ENCODE data around the gene ALDH1A2.
"Not testable (repeated sequence)": the region's sequence is repeated elsewhere in the genome, so short reads cannot be mapped to it uniquely, and the experiment has no call there.

The ALDH1A2 gene

GRCh38 chr15:58066042-58066867, 744 bp upstream of the ALDH1A2 start:
- no peak for DNase-seq

DNA sequence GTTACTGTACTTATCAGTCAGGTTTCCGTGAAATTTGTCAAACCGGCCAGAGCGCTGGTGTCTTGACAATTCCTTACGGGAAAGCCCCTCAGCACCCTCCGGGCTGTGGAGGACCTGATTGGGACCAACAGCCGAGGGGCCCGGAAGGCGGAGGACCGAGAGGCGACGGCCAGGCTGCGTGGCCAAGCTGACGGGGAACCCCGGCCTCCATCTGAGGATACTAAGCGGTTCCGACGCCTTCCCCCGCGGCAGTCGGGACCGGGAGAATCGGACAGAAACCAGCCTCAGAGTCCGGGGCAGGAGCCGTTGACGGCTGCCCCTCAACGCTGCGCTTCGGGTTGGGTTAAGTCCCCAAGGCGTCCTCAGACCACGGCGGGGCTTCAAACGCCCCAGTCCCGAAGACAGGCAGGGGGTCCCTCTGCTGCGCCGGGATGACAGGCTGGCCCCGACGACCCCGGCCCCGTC, 499 bp downstream of the ALDH1A2 start:
- DNase-seq = no peak

DNA sequence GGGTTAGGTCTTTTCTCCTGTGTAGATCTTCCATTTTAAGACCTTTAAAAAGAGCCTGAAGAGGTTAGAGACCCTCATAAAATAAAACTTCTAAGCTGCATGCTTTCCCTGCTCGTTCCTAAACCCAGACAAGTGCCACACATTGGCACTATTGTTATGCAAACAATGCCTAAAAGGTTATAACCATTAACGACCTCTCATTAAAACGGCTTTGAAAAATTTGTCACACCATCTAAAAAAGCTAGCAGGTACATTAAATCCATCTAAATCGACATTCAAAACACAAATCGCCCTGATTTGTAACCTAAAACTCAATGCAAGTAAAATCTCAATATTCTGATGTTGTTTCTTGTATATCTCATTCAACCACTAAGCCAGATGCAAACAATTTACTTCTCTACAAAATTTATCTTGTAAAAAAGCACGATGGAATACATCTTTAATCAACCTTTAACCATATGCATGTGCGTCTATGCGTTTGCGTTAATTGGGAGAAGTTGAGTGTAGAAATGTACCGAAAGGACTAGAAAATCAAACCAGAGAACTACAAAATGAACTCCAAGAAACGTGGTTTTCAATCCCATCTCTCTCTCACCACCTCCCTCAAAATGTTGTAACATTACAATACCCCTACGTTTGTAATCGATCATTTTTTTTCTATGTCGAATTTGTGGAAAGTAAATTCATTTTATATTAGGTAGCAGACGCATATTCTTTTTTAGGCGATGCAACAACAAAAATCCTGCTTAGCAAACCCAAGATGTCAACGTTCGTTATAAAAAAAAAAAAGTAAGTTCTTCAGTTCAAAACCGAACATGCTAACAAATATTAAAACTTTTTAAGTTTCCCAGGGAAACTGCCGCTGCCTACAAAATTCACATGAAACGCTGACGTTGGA, 1.2 kb downstream of the ALDH1A2 start:
- DNase-seq = no peak

DNA sequence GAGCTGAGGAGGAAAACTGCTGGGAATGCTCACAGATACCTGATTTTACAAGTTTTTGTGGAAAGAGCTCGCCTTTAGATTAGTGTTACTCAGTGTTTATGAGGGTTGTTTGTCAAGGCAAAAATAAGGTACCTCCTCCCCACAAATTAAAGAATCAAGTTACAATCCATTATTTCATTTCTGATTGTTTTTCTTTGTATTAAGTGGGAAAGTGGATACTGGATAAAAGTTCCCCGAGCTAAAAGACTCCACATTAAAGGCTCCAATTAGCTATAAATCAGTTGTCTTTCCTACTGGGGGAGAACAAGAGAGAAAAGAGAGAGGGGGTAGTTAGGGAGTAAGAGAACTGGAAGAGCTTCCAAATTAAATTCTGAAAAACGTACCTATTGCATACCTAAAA, 1.9 kb downstream of the ALDH1A2 start:
- DNase-seq = no peak

- no peak for DNase-seq
Measured at GRCh38 chr15:58062983-58063382, 2.5 kb downstream of the ALDH1A2 start.

DNA sequence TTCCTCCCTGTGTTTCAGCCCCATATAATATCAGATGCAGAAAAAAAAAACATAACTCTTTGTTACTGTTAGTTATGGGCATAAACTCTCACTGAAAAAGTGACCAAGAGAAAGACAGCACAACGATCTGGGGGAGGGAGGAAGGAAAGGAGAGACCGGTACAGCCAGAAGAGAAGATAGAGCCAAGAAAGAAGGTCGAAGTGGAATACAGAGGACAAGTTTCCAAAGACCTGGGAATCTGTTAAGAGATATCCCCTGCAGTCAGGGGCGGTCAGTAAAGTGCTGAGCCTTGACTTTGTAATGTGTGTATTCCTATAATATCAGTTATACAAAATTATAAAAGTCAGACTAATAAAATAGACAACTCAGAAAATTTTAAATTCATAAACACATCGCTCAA, 3.3 kb downstream of the ALDH1A2 start:
- no peak for DNase-seq

- no peak for DNase-seq
Measured at GRCh38 chr15:58060575-58060974, 4.9 kb downstream of the ALDH1A2 start.

- DNase-seq = no peak
Measured at GRCh38 chr15:58058729-58059128, 6.8 kb downstream of the ALDH1A2 start.

GRCh38 chr15:58058073-58058472, 7.4 kb downstream of the ALDH1A2 start:
- no peak for DNase-seq

DNA sequence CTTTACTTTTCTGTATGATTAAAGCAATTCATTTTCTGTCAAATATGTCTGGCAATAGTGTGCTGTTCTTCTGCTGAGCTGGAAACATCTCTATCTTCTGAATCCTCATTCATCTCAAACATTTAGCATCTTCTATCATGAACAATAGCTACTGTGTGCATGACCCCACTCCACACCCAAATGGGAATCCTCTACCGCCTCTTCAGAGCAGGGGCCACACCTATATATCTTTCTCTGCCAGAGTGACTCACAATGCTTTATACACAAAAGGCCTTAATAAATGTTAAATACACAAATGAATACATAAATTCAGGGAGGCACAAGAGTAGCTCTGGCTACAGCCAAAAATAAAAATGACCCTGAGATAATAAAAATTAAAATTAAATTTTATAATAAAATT, 8.0 kb downstream of the ALDH1A2 start:
- DNase-seq = no peak

GRCh38 chr15:58056015-58056414, 9.5 kb downstream of the ALDH1A2 start:
- DNase-seq = no peak

- no peak for DNase-seq
Measured at GRCh38 chr15:58053315-58054153, 12.0 kb downstream of the ALDH1A2 start.

- DNase-seq = no peak
Measured at GRCh38 chr15:58052334-58052733, 13.2 kb downstream of the ALDH1A2 start.

DNA sequence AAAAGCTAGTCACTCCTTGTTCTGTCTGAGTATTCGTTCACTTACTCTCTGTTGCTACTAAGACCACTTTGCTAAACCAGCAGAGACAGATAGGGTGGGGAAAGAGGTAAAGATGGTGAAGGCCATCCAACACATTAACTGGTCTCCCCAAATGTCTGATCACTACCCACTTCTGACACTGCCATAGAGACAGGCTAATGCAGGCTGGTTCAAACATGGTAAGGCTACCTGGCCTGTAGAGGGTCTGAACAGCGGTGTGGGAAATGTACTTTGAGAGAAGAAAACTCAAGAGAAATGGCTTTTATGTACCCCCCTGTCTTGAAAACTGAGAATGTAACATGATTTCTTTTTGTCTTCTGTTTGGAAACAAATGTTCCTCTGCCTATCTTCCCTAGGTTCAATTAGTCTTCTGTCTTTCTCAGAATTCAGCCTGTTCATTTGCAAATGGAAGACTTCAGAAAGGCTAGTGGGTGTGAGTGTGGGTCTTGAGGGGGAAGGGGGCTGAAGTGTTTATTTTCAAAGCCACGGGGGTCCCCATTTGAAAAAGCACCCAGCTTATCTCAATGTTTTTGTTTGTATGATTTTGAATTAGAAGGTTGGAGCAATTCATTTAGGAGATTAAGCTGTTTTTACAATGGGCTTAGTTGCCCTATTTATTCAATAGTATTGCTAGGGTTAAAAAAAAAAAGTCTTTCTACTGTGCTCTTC, 15.8 kb downstream of the ALDH1A2 start:
- DNase-seq = no peak

GRCh38 chr15:58048261-58048660, 17.2 kb downstream of the ALDH1A2 start:
- DNase-seq = no peak

DNA sequence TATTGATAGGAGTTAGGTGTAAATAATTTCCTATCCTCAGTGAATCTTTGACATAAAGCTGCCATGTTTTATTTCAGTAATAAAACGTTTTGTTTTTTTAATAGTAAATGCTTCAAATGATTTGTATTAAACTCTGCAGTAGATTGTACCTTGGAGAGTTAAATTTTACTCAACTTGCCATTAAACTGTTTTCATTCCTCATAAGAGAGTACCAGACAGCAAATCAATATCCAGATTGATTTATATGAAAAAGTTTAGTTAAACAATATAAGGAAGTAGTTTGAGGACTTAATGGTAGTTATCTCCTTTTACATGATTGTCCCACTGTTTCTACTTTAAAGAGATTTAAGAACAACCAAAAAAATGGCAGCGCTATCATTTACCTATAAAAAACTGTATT, 18.4 kb downstream of the ALDH1A2 start:
- DNase-seq = no peak

GRCh38 chr15:58046467-58046866, 19.0 kb downstream of the ALDH1A2 start:
- no peak for DNase-seq

- DNase-seq = not testable (repeated sequence)
Measured at GRCh38 chr15:58045376-58045775, 20.1 kb downstream of the ALDH1A2 start.

- no peak for DNase-seq
Measured at GRCh38 chr15:58044551-58044950, 21.0 kb downstream of the ALDH1A2 start.

- DNase-seq = no peak
Measured at GRCh38 chr15:58043192-58043903, 22.2 kb downstream of the ALDH1A2 start.

- no peak for DNase-seq
Measured at GRCh38 chr15:58042006-58042405, 23.5 kb downstream of the ALDH1A2 start.

GRCh38 chr15:58040150-58040549, 25.4 kb downstream of the ALDH1A2 start:
- DNase-seq = no peak
